CD4-positive, alpha-beta memory T cell (primary cell): ENCODE results near the gene SNCAIP. TPM values are rescaled to one million over a fixed set of nuclear protein-coding genes. Genes with fewer than 3 reads are reported as not detected.

Experiments used
- CTCF ChIA-PET: fragments of 350-600 bp; sonication (Branson Sonifier 250); formaldehyde crosslinking; loops from one replicate; lab custom pipeline; 2021; ENCODE audit warnings: inconsistent platforms; ENCODE audit not compliant: partially characterized antibody; lab: Charles Lee
- POLR2A ChIA-PET: fragments of 350-600 bp; sonication (Branson Sonifier 250); formaldehyde crosslinking; loops from one replicate; lab custom pipeline; 2021; ENCODE audit not compliant: partially characterized antibody; lab: Charles Lee
- DNase-seq, 5 donors: peaks; one replicate each; pipeline versions ENCODE4 v3.0.0 to v3.0.0-alpha.2; 2020 to 2022; ENCODE audit warnings: mixed read lengths in 1 of 5
- H3K27ac ChIP-seq: one replicate; pipeline ENCODE4 v1.7.0; 2013; ENCODE audit warnings: low read depth, low read length
- H3K27me3 ChIP-seq: 2 replicates; pipeline ENCODE4 v1.7.0; 2013; ENCODE audit warnings: mild to moderate bottlenecking, low read length, moderate library complexity; ENCODE audit not compliant: insufficient read depth
- H3K36me3 ChIP-seq: 2 replicates; pipeline ENCODE4 v1.7.0; 2013; ENCODE audit warnings: mild to moderate bottlenecking, low read length, moderate library complexity; ENCODE audit not compliant: insufficient read depth
- H3K4me1 ChIP-seq: 2 replicates; pipeline ENCODE4 v1.7.0; 2013; ENCODE audit warnings: mild to moderate bottlenecking, low read length, moderate library complexity; ENCODE audit not compliant: insufficient read depth
- H3K4me3 ChIP-seq, 2 donors: one replicate each; pipeline ENCODE4 v1.7.0; 2013; ENCODE audit warnings: low read length in 2 of 2, mild to moderate bottlenecking in 1 of 2
- H3K9me3 ChIP-seq, 2 donors: one replicate each; pipeline ENCODE4 v1.7.0; 2013; ENCODE audit warnings: low read length in 2 of 2, control low read depth in 1 of 2; ENCODE audit not compliant: control insufficient read depth in 1 of 2
- H3K27ac Mint-ChIP-seq, 7 donors: one replicate each; pipeline ENCODE4 v1.8.0; 2020 to 2021; ENCODE audit warnings: mixed read lengths in 7 of 7, mild to moderate bottlenecking in 6 of 7, inconsistent platforms in 3 of 7, moderate library complexity in 3 of 7
- H3K27me3 Mint-ChIP-seq, 2 donors: one replicate each; pipeline ENCODE4 v1.8.0; 2020 to 2021; ENCODE audit warnings: mixed read lengths in 2 of 2
- H3K36me3 Mint-ChIP-seq, 2 donors: one replicate each; pipeline ENCODE4 v1.8.0; 2020 to 2021; ENCODE audit warnings: mixed read lengths in 2 of 2, inconsistent platforms in 1 of 2, mild to moderate bottlenecking in 1 of 2
- H3K4me1 Mint-ChIP-seq, 4 donors: one replicate each; pipeline ENCODE4 v1.8.0; 2020 to 2021; ENCODE audit warnings: mixed read lengths in 4 of 4, mild to moderate bottlenecking in 1 of 4
- H3K4me3 Mint-ChIP-seq, 8 donors: one replicate each; pipeline ENCODE4 v1.8.0; 2020 to 2021; ENCODE audit warnings: mixed read lengths in 8 of 8, mild to moderate bottlenecking in 7 of 8, moderate library complexity in 6 of 8, inconsistent platforms in 3 of 8
- H3K9me3 Mint-ChIP-seq, 8 donors: one replicate each; pipeline ENCODE4 v1.8.0; 2020 to 2021; ENCODE audit warnings: mixed read lengths in 8 of 8, mild to moderate bottlenecking in 5 of 8, inconsistent platforms in 3 of 8, moderate library complexity in 1 of 8
- intact Hi-C: fragments of 100-400 bp; cut with micrococcal nuclease; formaldehyde crosslinking; loops from one replicate; pipeline ENCODE4 v1.15.1; 2023
- polyA plus RNA-seq, 2 donors: library from polyadenylated mRNA; unstranded; fragments of 300-500 nt; fragmentation: Illumina TruSeq; gene quantifications; one replicate each; pipeline ENCODE4 v1.2.3, GENCODE V29; 2021
- total RNA-seq, 2 experiments: library from RNA; stranded (reverse); gene quantifications; one replicate each; pipeline ENCODE4 v1.2.3, GENCODE V29; 2021

The SNCAIP gene
- total and polyA plus RNA-seq, 4 experiments from 2014 or later: not detected

- Histone ChIP-seq H3K36me3 (no peaks in the 10 kb centered on the region), H3K27me3 (no peaks in the 10 kb centered on the region), H3K27ac (no peak overlapping the region), H3K9me3 (no peaks in the 10 kb centered on the region), H3K4me1 (no peaks in the 10 kb centered on the region), H3K4me3 (no peak overlapping the region)
- peaks cover 0 to 1% of the 10 kb centered on the region in 2 donors for H3K27me3 Mint-ChIP-seq
- no peaks in the 10 kb centered on the region for H3K4me1 Mint-ChIP-seq
- ChIA-PET CTCF (no interaction called here), POLR2A (no interaction called here)
- no peak for DNase-seq
- no peak overlapping the region for H3K4me3 Mint-ChIP-seq
- no peak overlapping the region for H3K27ac Mint-ChIP-seq
- no peaks in the 10 kb centered on the region for H3K9me3 Mint-ChIP-seq
- H3K36me3 Mint-ChIP-seq: no peaks in the 10 kb centered on the region
- intact Hi-C loops: no loop called here
Observed at GRCh38 chr5:122404653-122405362, 92.8 kb downstream of the SNCAIP start.

GRCh38 chr5:122405751-122406150 lies 93.7 kb downstream of the SNCAIP start:
- H3K27ac Mint-ChIP-seq: no peak overlapping the region
- no peak for DNase-seq
- no peaks in the 10 kb centered on the region for H3K36me3 ChIP-seq
- no peaks in the 10 kb centered on the region for H3K36me3 Mint-ChIP-seq
- H3K27me3 ChIP-seq: no peaks in the 10 kb centered on the region
- no peaks in the 10 kb centered on the region for H3K9me3 ChIP-seq
- no peaks in the 10 kb centered on the region for H3K4me1 ChIP-seq
- H3K4me1 Mint-ChIP-seq: no peaks in the 10 kb centered on the region
- H3K9me3 Mint-ChIP-seq: no peaks in the 10 kb centered on the region
- H3K27ac ChIP-seq: no peak overlapping the region
- CTCF ChIA-PET: no interaction called here
- no peak overlapping the region for H3K4me3 Mint-ChIP-seq
- POLR2A ChIA-PET: no interaction called here
- no peaks in the 10 kb centered on the region for H3K27me3 Mint-ChIP-seq
- intact Hi-C loops: no loop called here
- no peak overlapping the region for H3K4me3 ChIP-seq

GRCh38 chr5:122406181-122406580 lies 94.1 kb downstream of the SNCAIP start:
- ChIA-PET CTCF (no interaction called here), POLR2A (no interaction called here)
- H3K27ac ChIP-seq: no peak overlapping the region
- H3K4me3 Mint-ChIP-seq: no peak overlapping the region
- H3K36me3 ChIP-seq: no peaks in the 10 kb centered on the region
- no peaks in the 10 kb centered on the region for H3K36me3 Mint-ChIP-seq
- no peaks in the 10 kb centered on the region for H3K27me3 ChIP-seq
- intact Hi-C loops: no loop called here
- no peaks in the 10 kb centered on the region for H3K9me3 ChIP-seq
- no peaks in the 10 kb centered on the region for H3K27me3 Mint-ChIP-seq
- no peaks in the 10 kb centered on the region for H3K4me1 ChIP-seq
- no peak overlapping the region for H3K4me3 ChIP-seq
- DNase-seq: no peak
- H3K27ac Mint-ChIP-seq: no peak overlapping the region
- H3K4me1 Mint-ChIP-seq: no peaks in the 10 kb centered on the region
- no peaks in the 10 kb centered on the region for H3K9me3 Mint-ChIP-seq

GRCh38 chr5:122408592-122409224 lies 96.7 kb downstream of the SNCAIP start:
- Mint-ChIP-seq H3K9me3 (peaks cover 0 to 2% (median 0%) of the 10 kb centered on the region in 8 donors), H3K4me1 (no peaks in the 10 kb centered on the region), H3K27me3 (peaks cover 0 to 7% of the 10 kb centered on the region in 2 donors), H3K36me3 (no peaks in the 10 kb centered on the region), H3K4me3 (no peak overlapping the region), H3K27ac (no peak overlapping the region)
- Histone ChIP-seq H3K4me3 (no peak overlapping the region), H3K27ac (no peak overlapping the region), H3K9me3 (no peaks in the 10 kb centered on the region), H3K36me3 (no peaks in the 10 kb centered on the region), H3K27me3 (no peaks in the 10 kb centered on the region), H3K4me1 (no peaks in the 10 kb centered on the region)
- CTCF ChIA-PET: no interaction called here
- no peak for DNase-seq
- POLR2A ChIA-PET: no interaction called here
- intact Hi-C loops: no loop called here

GRCh38 chr5:122412966-122413365 lies 100.9 kb downstream of the SNCAIP start:
- no peaks in the 10 kb centered on the region for H3K36me3 Mint-ChIP-seq
- Histone ChIP-seq H3K36me3 (no peaks in the 10 kb centered on the region), H3K27ac (no peak overlapping the region), H3K27me3 (no peaks in the 10 kb centered on the region), H3K4me3 (no peak overlapping the region), H3K4me1 (no peaks in the 10 kb centered on the region), H3K9me3 (no peaks in the 10 kb centered on the region)
- peaks cover 1 to 7% of the 10 kb centered on the region in 2 donors for H3K27me3 Mint-ChIP-seq
- intact Hi-C loops: no loop called here
- POLR2A ChIA-PET: no interaction called here
- no peak overlapping the region for H3K4me3 Mint-ChIP-seq
- no peak for DNase-seq
- H3K9me3 Mint-ChIP-seq: peaks cover 0 to 3% (median 0%) of the 10 kb centered on the region in 8 donors
- no peak overlapping the region for H3K27ac Mint-ChIP-seq
- H3K4me1 Mint-ChIP-seq: no peaks in the 10 kb centered on the region
- CTCF ChIA-PET: no interaction called here

GRCh38 chr5:122413722-122414121 lies 101.7 kb downstream of the SNCAIP start:
- DNase-seq: no peak
- no peak overlapping the region for H3K27ac ChIP-seq
- no peaks in the 10 kb centered on the region for H3K4me1 Mint-ChIP-seq

GRCh38 chr5:122415030-122415800 lies 103.2 kb downstream of the SNCAIP start:
- intact Hi-C loops: no loop called here
- H3K9me3 ChIP-seq: no peaks in the 10 kb centered on the region
- Mint-ChIP-seq H3K36me3 (no peaks in the 10 kb centered on the region), H3K4me1 (no peaks in the 10 kb centered on the region), H3K27me3 (peaks cover 1 to 7% of the 10 kb centered on the region in 2 donors), H3K27ac (no peak overlapping the region), H3K9me3 (peaks cover 0 to 3% (median 0%) of the 10 kb centered on the region in 8 donors), H3K4me3 (no peak overlapping the region)
- H3K4me1 ChIP-seq: no peaks in the 10 kb centered on the region
- H3K27ac ChIP-seq: no peak overlapping the region
- CTCF ChIA-PET: no interaction called here
- no peak for DNase-seq
- no peaks in the 10 kb centered on the region for H3K36me3 ChIP-seq
- no peaks in the 10 kb centered on the region for H3K27me3 ChIP-seq
- POLR2A ChIA-PET: no interaction called here
- H3K4me3 ChIP-seq: no peak overlapping the region

More at GRCh38 chr5:122413722-122414121, 101.7 kb downstream of the SNCAIP start:
- Mint-ChIP-seq H3K27me3 (peaks cover 1 to 7% of the 10 kb centered on the region in 2 donors), H3K27ac (no peak overlapping the region), H3K4me3 (no peak overlapping the region), H3K36me3 (no peaks in the 10 kb centered on the region), H3K9me3 (peaks cover 0 to 3% (median 0%) of the 10 kb centered on the region in 8 donors)
- no peaks in the 10 kb centered on the region for H3K4me1 ChIP-seq
- intact Hi-C loops: no loop called here
- ChIA-PET CTCF (no interaction called here), POLR2A (no interaction called here)
- no peaks in the 10 kb centered on the region for H3K36me3 ChIP-seq
- H3K9me3 ChIP-seq: no peaks in the 10 kb centered on the region
- no peak overlapping the region for H3K4me3 ChIP-seq
- H3K27me3 ChIP-seq: no peaks in the 10 kb centered on the region
